ENCODE data around the gene PCBP1. TPM values are rescaled to one million over a fixed set of nuclear protein-coding genes. Genes with fewer than 3 reads are reported as not detected.

Gene PCBP1
- total RNA-seq, 4 donors from 2014 or later, result 198 to 324 (median 244) TPM

DNA sequence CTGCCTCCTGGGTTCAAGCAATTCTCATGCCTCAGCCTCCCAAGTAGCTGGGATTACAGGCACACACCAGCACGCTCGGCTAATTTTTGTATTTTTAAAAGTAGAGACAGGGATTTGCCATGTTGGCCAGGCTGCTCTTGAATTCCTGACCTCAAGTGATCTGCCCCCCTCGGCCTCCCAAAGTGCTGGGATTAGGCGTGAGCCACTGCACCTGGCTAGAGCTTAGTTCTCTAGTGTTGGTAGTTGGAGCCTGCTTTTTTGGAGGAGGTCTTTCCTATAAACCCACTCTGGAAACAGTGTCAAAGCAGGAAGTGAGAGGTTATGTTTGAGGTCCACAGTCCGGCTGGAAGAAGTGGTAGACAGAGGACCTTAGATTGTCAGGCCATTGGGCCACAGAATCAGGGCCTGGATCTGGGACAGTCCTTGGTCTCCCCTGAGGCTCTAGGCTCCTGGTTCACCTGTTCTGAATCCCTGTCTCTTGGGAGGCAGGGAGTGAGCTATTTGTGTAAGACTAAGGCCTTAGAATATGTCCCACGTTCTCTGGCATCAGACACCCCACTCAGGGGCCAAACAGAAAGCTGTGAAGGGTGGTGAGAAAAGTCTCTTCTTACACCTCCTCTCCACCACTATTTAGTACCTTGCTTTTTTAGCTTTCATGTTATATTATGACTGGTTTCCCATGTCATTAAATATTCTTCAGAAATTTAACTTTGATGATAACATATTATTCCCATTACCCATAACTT is 34.5 kb downstream of the PCBP1 start:
- TF ChIP-seq, protein P1, sequence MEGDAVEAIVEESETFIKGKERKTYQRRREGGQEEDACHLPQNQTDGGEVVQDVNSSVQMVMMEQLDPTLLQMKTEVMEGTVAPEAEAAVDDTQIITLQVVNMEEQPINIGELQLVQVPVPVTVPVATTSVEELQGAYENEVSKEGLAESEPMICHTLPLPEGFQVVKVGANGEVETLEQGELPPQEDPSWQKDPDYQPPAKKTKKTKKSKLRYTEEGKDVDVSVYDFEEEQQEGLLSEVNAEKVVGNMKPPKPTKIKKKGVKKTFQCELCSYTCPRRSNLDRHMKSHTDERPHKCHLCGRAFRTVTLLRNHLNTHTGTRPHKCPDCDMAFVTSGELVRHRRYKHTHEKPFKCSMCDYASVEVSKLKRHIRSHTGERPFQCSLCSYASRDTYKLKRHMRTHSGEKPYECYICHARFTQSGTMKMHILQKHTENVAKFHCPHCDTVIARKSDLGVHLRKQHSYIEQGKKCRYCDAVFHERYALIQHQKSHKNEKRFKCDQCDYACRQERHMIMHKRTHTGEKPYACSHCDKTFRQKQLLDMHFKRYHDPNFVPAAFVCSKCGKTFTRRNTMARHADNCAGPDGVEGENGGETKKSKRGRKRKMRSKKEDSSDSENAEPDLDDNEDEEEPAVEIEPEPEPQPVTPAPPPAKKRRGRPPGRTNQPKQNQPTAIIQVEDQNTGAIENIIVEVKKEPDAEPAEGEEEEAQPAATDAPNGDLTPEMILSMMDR (IDR thresholded peaks at IDR 0.05; ENCODE audit: low read depth), result no peak

DNA sequence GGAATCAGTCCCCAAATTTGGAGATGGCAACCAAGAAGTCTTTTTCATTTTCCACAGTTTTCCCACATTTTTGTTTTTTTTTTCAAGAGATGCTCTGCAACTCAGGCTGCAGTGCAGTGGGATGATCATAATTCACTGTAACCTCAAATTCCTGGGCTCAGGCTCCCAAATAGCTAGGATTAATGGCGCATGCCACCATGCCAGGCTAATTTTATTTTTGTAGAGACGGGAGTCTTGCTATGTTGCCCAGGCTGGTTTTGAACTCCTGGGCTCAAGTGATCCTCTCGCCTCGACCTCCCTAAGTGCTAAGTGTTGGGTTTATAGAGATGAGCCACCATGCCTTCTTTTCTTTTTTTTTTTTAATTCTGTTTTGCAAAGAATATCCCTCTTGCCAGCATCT is 35.2 kb downstream of the PCBP1 start:
- TF ChIP-seq, protein P1 (IDR thresholded peaks at IDR 0.05; ENCODE audit: low read depth), result no peak

DNA sequence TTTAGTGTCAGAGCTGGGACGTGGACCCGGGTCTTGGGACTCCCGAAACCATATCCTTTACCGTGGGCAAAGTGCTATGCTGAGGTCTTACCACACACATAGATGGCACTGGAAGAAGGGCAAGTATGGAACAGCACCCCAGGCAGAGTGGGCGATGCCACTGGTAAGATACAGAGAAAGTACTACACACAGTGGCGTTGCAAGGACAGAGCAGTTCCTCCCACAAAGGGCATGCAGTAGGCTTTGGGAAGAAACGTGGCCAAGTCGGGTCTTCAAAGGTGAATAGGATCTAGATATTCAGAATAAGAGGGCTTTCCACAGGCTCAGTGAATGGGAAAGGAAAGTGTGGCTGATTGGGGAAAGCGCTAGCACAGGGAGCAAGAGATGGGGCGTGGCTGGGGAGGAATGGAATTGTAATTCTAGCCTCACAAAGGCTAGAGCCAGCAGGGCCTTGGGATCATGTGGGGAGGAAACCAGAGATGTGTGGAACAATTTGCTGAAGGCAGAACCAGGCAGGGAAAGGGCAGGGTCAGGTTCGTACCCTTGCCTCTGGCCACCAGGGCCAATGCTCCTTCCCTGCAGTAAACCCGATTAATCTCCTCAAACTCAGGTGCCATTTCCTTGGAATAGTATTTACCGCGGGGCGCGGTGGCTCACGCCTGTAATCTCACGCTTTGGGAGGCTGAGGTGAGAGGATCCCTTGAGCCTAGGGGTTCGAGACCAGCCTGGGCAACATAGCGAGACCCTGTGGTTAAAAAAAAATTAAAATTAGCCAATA is 36.0 kb downstream of the PCBP1 start:
- TF ChIP-seq, protein P1 (IDR thresholded peaks at IDR 0.05; ENCODE audit: low read depth), result no peak

DNA sequence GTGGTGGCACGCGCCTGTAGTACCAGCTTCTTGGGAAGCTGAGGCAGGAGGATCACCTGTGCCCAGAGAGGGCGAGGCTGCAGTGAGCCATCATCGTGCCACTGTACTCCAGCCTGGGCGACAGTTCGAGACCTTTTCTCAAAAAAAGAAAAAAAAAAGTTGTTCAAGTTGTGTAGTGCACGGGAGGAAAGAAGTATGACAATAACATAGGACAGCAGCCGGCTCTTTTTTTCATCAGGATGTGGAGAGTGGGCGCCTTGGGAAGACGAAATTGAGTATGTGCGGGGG is 36.5 kb downstream of the PCBP1 start:
- TF ChIP-seq, protein P1 (IDR thresholded peaks at IDR 0.05; ENCODE audit: low read depth), result no peak

DNA sequence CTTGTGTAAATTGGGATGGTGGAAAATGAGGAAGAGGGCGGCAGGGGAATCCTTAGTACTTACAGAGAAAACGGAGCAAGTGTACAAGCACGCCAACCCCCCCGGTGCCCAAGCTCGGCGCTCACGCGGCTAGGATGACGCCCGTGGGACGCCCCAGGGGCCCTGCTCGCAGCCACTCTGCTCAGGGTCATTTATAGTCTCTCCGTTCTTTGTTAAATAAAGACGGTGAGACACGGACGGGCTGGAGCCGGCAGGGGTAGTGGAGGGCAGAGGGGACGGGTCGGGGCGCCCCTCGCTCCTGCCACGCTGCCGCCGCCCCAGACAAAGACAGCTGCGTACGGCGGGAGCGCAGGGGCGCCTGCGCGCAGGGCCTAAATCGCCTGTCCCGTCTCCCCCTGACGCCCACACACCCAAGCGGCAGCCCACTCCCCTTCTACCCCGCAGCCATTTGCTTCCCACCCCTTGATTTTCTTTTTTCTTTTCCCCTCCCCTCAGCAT is 37.8 kb downstream of the PCBP1 start:
- TF ChIP-seq, protein P1 (IDR thresholded peaks at IDR 0.05; ENCODE audit: low read depth), result no peak

DNA sequence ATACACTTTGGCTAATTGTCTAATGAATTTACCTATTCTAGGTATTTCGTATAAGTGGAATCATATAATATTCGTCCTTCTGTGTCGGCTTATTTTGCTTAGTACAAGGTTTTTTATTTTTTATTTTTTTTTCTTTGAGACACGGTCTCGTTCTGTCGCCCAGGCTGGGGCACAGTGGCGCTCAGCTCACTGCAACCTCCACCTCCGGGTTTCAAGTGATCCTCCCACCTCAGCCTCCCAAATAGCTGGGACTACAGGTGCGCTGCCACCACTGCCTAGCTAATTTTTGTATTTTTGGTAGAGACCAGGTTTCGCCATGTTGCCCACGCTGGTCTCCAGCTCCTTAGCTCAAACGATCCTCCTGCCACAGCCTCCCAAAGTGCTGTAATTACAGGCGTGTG is 38.2 kb downstream of the PCBP1 start:
- TF ChIP-seq, protein P1 (IDR thresholded peaks at IDR 0.05; ENCODE audit: low read depth), result no peak

DNA sequence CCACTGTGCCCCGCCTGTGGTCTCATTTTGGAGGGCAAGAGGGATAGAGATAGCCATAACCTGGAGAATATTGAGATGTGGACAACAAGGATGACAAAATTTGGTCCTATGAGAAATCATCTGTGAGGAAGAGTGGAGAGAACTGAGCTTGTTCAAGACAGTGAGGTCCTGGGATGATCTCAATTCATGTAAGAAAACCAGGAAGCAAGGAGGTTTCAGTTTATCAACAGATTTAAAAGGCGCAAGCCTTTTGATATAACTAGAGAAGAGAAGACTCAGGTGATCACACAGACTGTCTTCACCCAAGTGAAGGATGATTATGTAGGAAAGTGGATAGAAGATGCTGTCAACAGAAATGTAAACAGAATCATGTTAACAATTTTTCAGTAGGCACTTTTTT is 39.1 kb downstream of the PCBP1 start:
- TF ChIP-seq, protein P1 (IDR thresholded peaks at IDR 0.05; ENCODE audit: low read depth), result no peak
